ENCODE data around the gene RTN1.

RTN1 gene

DNA sequence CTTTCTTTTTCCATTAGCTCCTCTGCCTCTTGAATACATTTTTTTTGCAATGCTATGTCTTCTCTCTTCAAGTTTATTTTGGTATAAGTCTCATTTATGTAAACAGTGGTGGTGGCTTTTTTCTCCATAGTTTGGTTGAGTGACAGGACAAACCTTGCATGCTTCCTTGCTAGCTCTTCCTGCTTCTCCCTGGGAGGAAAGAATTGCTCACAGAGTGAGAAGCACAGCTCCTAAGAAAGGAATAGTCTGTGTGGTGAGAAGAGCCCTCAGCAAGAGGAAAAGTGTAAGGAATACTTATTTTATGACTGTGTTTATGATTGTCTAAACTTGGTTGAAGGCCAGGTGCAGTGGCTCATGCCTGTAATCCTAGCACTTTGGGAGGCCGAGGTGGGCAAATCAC lies 305.5 kb downstream of the RTN1 start:
- no peak for DNase-seq (ENCODE audit: extremely low spot score)
- CTCF ChIA-PET: interaction anchor here (1.2 to 3.3 kb wide), 3 partner anchors 11 to 400 kb away, joined by 3 to 25 read pairs (median 6); partner anchors contain the start of gene CCDC175
- POLR2A ChIA-PET: no interaction called here
- TF ChIP-seq CTCF (IDR thresholded peaks at IDR 0.05; ENCODE audit: control extremely low read depth, extremely low read depth, low read depth, missing control alignments): no peak

GRCh38 chr14:59564366-59564765 lies 306.2 kb downstream of the RTN1 start:
- DNase-seq (ENCODE audit: extremely low spot score): no peak
- CTCF ChIA-PET: interaction anchor here (1.6 kb wide), 1 partner anchor 13 kb away, joined by 6 read pairs; no protein-coding TSS in a partner anchor
- no peak for TF ChIP-seq CTCF (IDR thresholded peaks at IDR 0.05; ENCODE audit: control extremely low read depth, extremely low read depth, low read depth, missing control alignments)
- POLR2A ChIA-PET: no interaction called here

DNA sequence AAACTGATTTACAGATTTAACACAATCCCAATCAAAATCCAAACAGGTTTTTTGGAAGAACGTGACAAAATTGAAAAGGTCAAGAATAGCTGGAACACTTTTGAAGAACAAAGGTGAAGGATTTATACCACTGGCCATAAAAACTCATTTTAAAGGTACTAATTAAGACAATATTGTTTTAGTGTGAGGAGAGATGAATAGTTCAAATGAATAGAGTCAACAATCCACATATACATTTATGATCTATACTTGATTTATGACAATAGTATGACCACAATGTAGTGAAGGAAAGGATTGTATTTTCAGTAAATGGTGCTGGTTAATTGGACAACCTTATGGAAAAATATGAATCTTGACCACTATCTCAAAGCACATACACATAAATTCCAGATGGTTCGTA lies 323.3 kb downstream of the RTN1 start:
- DNase-seq (ENCODE audit: extremely low spot score): no peak
- ChIA-PET CTCF (interaction anchor here (1.0 to 1.6 kb wide), 2 partner anchors 12 to 30 kb away, joined by 3 to 5 read pairs; partner anchors contain the start of gene CCDC175), POLR2A (interaction anchor here (0.8 kb wide), 1 partner anchor 63 kb away, joined by 3 read pairs; the partner anchor contains the start of gene JKAMP)
- no peak for TF ChIP-seq CTCF (IDR thresholded peaks at IDR 0.05; ENCODE audit: control extremely low read depth, extremely low read depth, low read depth, missing control alignments)
